Measurements from ENCODE around the gene TCHHL1.

Gene TCHHL1

DNA sequence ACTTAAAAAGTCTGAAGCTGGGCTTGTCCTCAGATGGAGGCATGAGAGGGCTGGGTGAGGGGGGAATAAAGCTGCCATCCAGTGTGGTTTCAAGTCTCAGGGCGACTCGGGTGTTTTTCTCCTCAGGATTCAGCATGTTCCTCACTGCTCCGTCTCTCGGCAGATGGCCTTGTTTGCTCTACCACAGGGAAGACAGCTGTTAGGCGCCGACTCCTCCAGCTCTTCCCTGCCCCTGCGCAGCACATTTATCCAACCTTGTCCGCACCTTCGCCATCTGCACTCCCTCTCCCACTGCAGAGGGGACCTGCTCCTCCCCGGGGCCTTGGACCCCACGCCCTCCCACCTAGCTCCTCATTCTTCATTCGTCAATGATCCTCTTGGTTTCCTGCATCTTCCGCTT, 35.5 kb downstream of the TCHHL1 start:
- no peak for TF ChIP-seq GATA2 (IDR thresholded peaks at IDR 0.05; ENCODE audit: low read depth, low read length)
- TF ChIP-seq GATA3 (IDR thresholded peaks at IDR 0.05; ENCODE audit: low read depth, low read length) = no peak

DNA sequence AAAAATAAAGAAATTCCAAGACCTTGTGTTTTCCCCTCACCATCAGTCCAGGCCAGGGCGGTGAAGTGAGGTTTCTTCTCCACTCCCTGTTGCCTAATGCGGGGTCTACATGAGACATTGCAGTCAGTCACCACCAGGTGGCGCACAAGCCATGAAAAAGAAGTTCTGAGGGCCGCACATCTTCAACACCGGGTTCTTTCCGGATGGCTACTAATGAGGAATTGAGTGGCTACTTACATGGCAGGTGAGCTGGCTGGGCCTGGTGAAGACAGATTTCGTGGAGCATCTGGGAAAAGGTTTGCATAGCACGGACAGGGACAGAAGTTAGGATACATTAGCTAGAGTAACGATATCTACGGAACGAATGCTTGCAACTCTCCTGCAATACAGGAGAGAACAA, 36.3 kb downstream of the TCHHL1 start:
- TF ChIP-seq GATA2 (IDR thresholded peaks at IDR 0.05; ENCODE audit: low read depth, low read length) (no peak), GATA3 (IDR thresholded peaks at IDR 0.05; ENCODE audit: low read depth, low read length) (no peak)

DNA sequence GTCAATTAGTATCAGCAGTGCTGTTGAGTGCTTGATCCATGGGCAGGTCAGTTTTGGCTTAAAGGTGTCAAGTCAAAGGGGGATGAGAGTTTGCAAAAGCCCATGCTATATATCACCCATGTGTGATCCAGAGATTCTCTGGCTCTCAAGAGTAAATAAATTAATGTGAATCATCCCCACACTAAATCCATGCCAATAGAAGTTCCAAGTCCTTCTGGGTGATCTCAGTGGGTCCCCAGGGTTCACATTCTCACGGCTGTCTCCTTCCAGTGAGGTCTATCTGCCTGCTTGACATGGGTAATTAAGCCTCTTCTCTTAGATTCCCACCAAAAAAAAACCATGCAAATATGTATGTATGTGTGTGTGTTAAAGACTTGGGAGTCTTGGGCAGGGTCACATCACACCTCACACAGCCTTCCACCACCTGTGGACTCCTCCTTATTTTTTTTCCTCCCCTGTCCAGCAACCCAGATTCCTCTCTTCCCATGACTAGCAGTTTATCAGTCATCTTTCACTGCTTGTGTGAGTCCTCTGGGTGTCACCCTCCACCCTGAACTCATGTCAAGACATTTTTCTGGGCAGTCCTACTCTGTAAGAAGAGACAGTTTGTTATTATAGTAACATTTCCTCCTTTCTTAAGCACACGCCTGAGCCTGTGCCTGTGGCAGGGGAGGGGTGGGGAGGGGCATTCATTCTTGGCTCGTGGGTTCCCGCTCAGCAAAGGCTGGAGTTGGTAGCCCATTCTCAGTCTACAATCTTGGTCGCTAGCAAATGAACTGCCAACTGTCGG, 37.8 kb downstream of the TCHHL1 start:
- no peak for TF ChIP-seq GATA2 (IDR thresholded peaks at IDR 0.05; ENCODE audit: low read depth, low read length)
- TF ChIP-seq GATA3 (IDR thresholded peaks at IDR 0.05; ENCODE audit: low read depth, low read length) = no peak

DNA sequence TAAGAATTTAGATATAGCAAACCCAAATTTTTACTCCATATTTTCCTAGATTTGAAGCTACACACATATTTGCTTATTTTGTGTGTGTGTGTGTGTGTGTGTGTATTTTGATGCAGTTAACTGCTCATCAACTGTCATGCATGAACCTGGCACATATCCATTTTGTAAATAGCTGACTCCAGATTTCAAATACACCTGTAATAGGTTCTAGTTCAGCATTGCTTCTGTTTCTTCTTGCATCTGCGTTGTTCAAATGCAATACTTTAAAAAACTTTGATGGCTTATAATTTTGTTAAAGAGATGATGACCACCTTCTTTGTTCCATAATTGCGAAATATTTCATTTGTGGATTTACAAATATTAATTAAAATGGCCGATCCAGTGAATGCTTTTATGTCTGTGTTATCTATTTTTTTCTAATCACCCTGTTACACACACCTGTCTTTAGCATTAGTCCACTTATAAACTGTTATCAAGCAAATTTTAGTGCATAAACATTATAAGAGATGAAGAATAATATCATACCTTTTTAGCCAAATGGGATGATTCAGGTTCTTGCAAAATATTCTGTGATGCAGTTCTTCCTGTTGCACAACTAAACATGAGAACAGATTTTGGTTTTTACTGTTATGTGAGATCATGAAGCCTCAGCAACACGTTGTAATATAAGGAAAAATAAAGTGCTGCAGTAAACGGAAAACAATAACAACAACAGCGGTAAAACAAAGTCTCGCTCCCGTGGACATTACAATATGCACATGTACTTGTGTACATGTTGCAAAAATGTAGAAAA, 39.4 kb downstream of the TCHHL1 start:
- no peak for TF ChIP-seq GATA3 (IDR thresholded peaks at IDR 0.05; ENCODE audit: low read depth, low read length)
- no peak for TF ChIP-seq GATA2 (IDR thresholded peaks at IDR 0.05; ENCODE audit: low read depth, low read length)

DNA sequence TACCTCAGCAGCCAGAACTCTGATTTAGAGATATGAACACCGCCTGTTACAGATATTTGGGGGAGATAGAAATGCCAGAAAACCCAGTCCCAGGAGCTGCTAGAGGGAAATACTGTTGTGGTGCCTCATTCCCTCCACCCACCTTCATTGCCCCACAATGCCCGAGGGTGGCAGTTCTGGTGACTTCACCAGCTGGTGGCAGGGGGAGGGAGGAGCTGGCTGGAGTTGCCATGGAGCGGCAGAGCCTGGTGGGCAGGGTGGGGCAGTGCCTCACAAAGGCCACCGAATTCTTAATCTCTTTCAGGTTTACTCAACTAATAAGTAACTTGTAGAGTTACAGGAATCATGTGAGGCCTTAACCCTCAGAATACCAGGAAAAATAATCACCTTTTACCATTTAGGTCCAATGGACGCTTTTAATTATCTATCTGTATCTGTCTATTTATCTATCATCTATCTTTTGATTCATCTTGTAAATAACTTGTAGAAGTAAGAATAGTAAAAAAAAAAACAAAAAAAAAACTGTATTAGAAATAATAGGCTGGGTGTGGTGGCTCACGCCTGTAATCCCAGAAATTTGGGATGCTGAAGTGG, 40.4 kb downstream of the TCHHL1 start:
- TF ChIP-seq GATA2 (IDR thresholded peaks at IDR 0.05; ENCODE audit: low read depth, low read length) (peak; percentile 86), GATA3 (IDR thresholded peaks at IDR 0.05; ENCODE audit: low read depth, low read length) (peak; percentile 58; the same call in 1 of the 2 replicates)

DNA sequence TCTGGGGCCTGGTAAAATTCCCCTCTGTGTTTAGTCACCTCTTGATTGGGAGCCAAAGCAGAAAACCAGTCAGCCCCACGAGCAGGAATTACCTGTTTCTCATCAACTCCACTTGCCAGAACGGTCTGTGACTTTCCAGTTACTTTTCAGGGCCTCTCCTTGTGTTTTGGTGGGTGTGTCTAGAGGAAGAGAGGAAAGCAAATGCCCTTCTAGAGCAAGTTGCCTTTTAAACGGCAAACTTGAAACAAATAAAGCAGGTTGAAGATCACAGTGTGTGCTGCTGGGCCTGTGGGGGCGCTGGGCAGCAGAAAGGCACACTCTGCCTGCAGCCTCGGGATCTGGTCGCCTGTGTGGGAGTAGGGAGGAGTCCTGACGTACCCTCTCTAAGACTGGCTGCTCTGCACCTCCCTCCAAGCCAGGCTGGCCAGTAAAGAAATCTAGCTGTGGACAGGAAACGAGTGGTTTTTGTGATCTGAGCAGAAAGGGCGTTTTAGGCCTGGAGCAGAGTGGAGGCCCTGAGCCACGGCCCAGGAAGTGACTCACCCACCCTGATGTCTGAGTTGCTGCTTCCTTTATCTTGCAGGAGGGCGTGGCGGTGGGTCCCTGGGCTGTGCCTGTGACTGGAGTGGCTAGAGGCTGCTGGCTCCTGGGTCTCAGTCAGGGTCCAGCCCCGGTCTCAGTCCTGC, 41.0 kb downstream of the TCHHL1 start:
- TF ChIP-seq GATA2 (IDR thresholded peaks at IDR 0.05; ENCODE audit: low read depth, low read length) (no peak; the same call in 1 of the 2 replicates), GATA3 (IDR thresholded peaks at IDR 0.05; ENCODE audit: low read depth, low read length) (no peak)

DNA sequence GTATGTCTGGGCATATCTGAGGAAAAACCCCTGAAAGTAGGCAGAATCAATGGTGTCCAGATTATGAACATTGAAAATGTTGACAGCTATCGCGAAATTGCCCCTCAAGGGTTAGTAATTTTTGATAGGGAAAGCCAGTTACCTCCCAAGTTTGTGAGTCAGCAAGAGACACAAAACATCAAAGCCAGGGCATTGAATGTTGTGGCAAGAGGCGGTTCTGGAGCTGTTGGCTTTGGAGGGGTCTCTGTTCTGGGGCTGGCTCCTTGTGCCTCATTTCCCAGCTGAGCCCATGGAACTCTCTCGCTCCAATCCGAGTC, 41.5 kb downstream of the TCHHL1 start:
- TF ChIP-seq GATA2 (IDR thresholded peaks at IDR 0.05; ENCODE audit: low read depth, low read length) (no peak), GATA3 (IDR thresholded peaks at IDR 0.05; ENCODE audit: low read depth, low read length) (no peak)

DNA sequence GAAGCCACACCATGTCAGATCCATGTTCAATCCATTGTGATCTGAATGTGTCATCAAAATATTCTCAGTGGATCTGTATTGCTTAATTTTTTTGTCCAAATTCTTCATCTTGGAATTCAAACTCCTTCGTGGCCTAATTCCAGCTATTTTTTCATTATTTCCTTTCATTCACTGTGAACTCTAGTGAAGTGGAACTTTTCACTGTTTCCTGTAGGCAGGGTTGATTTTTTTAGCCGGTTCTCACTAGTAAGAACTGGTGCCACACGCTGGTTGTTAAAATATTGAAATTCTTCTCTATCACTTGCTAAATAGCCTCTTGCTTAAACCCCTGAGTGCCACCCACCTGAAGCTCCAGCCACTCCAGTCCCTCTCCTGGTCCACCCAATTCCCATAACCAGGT, 44.5 kb downstream of the TCHHL1 start:
- TF ChIP-seq GATA3 (IDR thresholded peaks at IDR 0.05; ENCODE audit: low read depth, low read length) (no peak), GATA2 (IDR thresholded peaks at IDR 0.05; ENCODE audit: low read depth, low read length) (no peak)

DNA sequence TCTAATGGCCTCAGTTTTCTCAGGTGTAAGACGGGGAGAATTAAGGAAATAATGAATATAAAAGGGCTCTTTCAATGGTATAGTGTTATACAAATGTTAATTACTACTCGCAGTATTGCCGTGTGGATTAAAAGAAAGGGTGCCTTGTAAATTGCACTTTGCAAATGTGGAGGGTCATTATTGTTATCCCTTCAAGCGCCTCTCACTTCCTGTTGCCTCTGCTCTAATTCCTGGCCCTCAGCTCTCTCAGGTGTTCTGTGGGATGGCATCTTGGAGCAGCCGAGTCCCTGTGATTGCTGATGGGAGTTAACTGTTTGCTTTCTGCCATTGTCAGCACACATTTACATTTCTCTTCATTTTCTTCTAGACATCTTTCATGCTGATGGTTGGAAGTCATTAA, 45.0 kb downstream of the TCHHL1 start:
- TF ChIP-seq GATA3 (IDR thresholded peaks at IDR 0.05; ENCODE audit: low read depth, low read length) (no peak), GATA2 (IDR thresholded peaks at IDR 0.05; ENCODE audit: low read depth, low read length) (no peak)

DNA sequence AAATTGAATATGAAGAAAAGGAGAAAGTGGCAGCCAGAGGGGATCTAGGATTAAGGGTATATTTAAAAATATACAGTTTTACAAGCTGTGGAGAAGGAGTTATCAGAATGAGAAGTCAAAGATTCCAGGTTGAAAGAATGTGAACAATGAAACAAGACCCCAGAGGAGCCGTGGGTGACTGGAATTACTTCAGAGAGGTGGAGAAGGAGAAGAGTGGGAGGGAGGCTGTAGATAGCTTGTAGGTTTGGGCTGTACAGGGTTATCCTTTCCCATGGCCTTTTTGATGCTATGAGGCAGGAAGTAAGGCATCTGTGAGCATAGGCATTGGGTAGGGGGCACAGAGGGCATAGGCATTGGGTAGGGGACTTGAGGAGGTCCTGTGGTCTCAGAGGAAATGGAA, 46.8 kb downstream of the TCHHL1 start:
- TF ChIP-seq GATA3 (IDR thresholded peaks at IDR 0.05; ENCODE audit: low read depth, low read length) = no peak

DNA sequence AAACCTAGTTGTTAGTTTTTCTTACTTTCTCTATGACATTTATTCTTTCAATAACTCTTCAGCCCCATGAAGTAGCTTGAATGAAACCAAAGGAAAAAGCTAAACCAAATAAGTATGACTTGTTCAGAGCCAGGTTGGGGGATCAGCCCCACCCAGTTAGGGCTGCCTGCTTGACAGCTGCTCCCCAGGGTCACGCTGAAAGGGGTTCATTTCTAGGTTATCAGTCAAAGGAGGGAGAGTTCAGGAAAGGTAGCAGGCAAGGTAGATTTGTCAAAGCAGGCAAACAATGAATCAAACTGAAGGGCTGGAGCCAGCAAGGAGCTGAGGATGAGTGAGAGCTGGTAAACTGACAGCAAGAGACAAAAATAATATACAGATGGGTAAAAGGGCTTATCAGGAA, 49.0 kb downstream of the TCHHL1 start:
- TF ChIP-seq GATA2 (IDR thresholded peaks at IDR 0.05; ENCODE audit: low read depth, low read length) (no peak), GATA3 (IDR thresholded peaks at IDR 0.05; ENCODE audit: low read depth, low read length) (no peak)

DNA sequence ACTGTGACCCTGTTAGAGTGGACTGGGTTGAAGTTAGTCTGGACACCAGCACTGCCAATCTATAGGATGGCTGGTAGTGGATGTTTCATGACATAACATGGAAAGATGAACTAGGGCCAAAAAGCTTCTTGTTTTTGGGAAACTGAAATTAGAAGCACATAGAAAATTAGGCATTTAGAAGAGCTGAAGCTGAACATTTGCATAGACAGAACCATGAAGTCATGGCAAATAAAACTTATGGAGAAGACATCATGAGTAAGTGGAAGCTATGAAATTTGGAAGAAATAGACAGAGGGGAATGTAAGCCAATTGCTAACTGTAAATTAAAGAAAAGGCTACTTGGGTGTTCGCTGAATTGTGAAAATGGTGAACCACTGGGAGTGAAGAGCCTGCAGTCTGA, 49.4 kb downstream of the TCHHL1 start:
- TF ChIP-seq GATA3 (IDR thresholded peaks at IDR 0.05; ENCODE audit: low read depth, low read length) (no peak), GATA2 (IDR thresholded peaks at IDR 0.05; ENCODE audit: low read depth, low read length) (no peak)

DNA sequence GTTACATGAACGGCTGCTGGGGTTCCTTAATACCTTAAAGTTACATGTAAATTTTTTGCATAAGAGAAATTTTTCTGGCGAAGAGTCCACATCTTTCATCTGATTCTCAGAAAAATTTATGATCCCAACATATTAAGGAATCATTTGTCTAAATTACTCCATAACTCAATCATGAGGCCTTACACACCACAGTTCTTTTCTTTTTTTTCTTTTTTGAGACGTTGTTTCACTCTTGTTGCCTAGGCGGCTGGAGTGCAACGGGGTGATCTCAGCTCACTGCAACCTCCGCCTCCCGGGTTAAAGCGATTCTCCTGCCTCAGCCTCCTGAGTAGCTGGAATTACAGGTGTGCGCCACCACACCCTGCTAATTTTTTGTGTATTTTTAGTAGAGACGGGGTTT, 50.0 kb downstream of the TCHHL1 start:
- no peak for TF ChIP-seq GATA3 (IDR thresholded peaks at IDR 0.05; ENCODE audit: low read depth, low read length)
- TF ChIP-seq GATA2 (IDR thresholded peaks at IDR 0.05; ENCODE audit: low read depth, low read length) = no peak

Data from SH-SY5Y (cell line).